Brain microvascular endothelial cell (primary cell): ENCODE data around the gene SLC26A1.
A peak's percentile ranks its signal among the peaks of the same experiment; 100 is the strongest.

Source experiments
- DNase-seq: peaks from one replicate; pipeline ENCODE4 v3.0.0-alpha.2; 2020
- H3K27ac ChIP-seq: fragments of 250-450 bp; sonication (Bioruptor Pico); 2 replicates; pipeline ENCODE4 v1.5.1; 2020; ENCODE audit warnings: mild to moderate bottlenecking, moderate library complexity
- H3K27me3 ChIP-seq: fragments of 250-450 bp; sonication (Bioruptor Pico); replicated peaks from 2 replicates; pipeline ENCODE4 v1.5.1; 2020; ENCODE audit warnings: mild to moderate bottlenecking
- H3K36me3 ChIP-seq: fragments of 250-450 bp; sonication (Bioruptor Pico); replicated peaks from 2 replicates; pipeline ENCODE4 v1.5.1; 2020; ENCODE audit warnings: mild to moderate bottlenecking
- H3K4me3 ChIP-seq: 2 replicates; pipeline ENCODE4 v1.5.1; 2011; ENCODE audit warnings: low read depth, mild to moderate bottlenecking, control low read depth, low read length, moderate library complexity
- CTCF ChIP-seq: IDR thresholded peaks from 2 replicates; pipeline ENCODE4 v1.5.1; 2011; ENCODE audit warnings: low read depth, mild to moderate bottlenecking, moderate library complexity, low read length, control low read depth, inconsistent platforms; ENCODE audit errors: missing control alignments
- in situ Hi-C: cut with HindIII; loops from 2 replicates; pipeline ENCODE4 v1.10.0; 2017; ENCODE audit warnings: low sequenced_read_pairs, low pct_ligation_motif_present

SLC26A1 gene

GRCh38 chr4:990746-991367 lies 2.3 kb downstream of the SLC26A1 start:
- Histone ChIP-seq H3K36me3 (peaks cover 4% of the 10 kb centered on the region), H3K27me3 (peaks cover 4% of the 10 kb centered on the region), H3K4me3 (no peak overlapping the region), H3K27ac (no peak overlapping the region)
- in situ Hi-C loops, result no loop called here
- no peak for TF ChIP-seq CTCF
- no peak for DNase-seq

GRCh38 chr4:989722-990471 lies 3.3 kb downstream of the SLC26A1 start:
- in situ Hi-C loops, result no loop called here
- Histone ChIP-seq H3K27me3 (no peaks in the 10 kb centered on the region), H3K4me3 (no peak overlapping the region), H3K27ac (no peak overlapping the region), H3K36me3 (peaks cover 4% of the 10 kb centered on the region)
- DNase-seq, result no peak
- no peak for TF ChIP-seq CTCF

GRCh38 chr4:988726-989721 lies 4.2 kb downstream of the SLC26A1 start:
- Histone ChIP-seq H3K27ac (no peak overlapping the region), H3K27me3 (no peaks in the 10 kb centered on the region), H3K36me3 (peaks cover 4% of the 10 kb centered on the region), H3K4me3 (no peak overlapping the region)
- no peak for TF ChIP-seq CTCF
- DNase-seq, result no peak
- in situ Hi-C loops, result no loop called here

- peaks cover 4% of the 10 kb centered on the region for H3K36me3 ChIP-seq
- no peak for DNase-seq
- TF ChIP-seq CTCF, result no peak
- H3K4me3 ChIP-seq, result peak overlapping the region; percentile 67
- no peaks in the 10 kb centered on the region for H3K27me3 ChIP-seq
- in situ Hi-C loops, result no loop called here
- H3K27ac ChIP-seq, result no peak overlapping the region
Measured at GRCh38 chr4:987624-988513, 5.3 kb downstream of the SLC26A1 start.

GRCh38 chr4:986879-987623 lies 6.2 kb downstream of the SLC26A1 start, which contains the start of gene IDUA:
Gene IDUA, plus strand, starts transcription at chr4:987044. Its CDS starts 41 bp downstream, at chr4:987085.
- H3K27ac ChIP-seq, result no peak within 1 kb of the TSS
- peak; percentile 64 for TF ChIP-seq CTCF
- peak within 1 kb of the TSS; percentile 67 for H3K4me3 ChIP-seq
- peaks cover 4% of the 10 kb centered on the region for H3K36me3 ChIP-seq
- DNase-seq, result peak; percentile 31
- H3K27me3 ChIP-seq, result no peaks in the 10 kb centered on the region
- in situ Hi-C loops, result no loop called here
